K562 (cell line): Measurements from ENCODE around the gene LIX1L. TPM values are rescaled to one million over a fixed set of nuclear protein-coding genes. Genes with fewer than 3 reads are reported as not detected.

Source experiments
- ATAC-seq: fragments of 200-7000 bp; cut with Tn5 transposase; 3 replicates; pipeline ENCODE4 v1.9.1; 2020; ENCODE audit warnings: moderate library complexity
- BruUV-seq: library from RNA; stranded (reverse); fragments of 400-500 nt; replicated peaks from 2 replicates; lab custom pipeline; 2021; lab: Mats Ljungman, UMichigan
- CTCF ChIA-PET: fragments of 300-600 bp; formaldehyde crosslinking; extraction: SDS; loops from one replicate; lab custom pipeline; 2021; ENCODE audit warnings: low intra/inter-chr PET ratio; lab: Yijun Ruan, JAX
- POLR2A ChIA-PET: fragments of 300-600, 350-650 bp; sonication (Branson Sonifier 250); formaldehyde crosslinking; extraction: SDS; loops from one replicate; lab custom pipeline; 2021; ENCODE audit warnings: antibody characterized with exemption, inconsistent platforms; lab: Yijun Ruan, JAX
- DNase-seq, 4 experiments: peaks; one replicate each; pipeline versions ENCODE4 v3.0.0 to v3.0.0-alpha.2; 2011 to 2018; ENCODE audit warnings: low spot score in 3 of 4, mixed read lengths in 3 of 4; ENCODE audit errors: extremely low read depth in 1 of 4
- FAIRE-seq: peaks from 2 replicates; lab custom pipeline; 2011; peaks lifted over from hg19 to GRCh38; lab: Jason Lieb, UNC
- H2AFZ ChIP-seq: 2 replicates; pipeline ENCODE4 v1.6.0; 2011; ENCODE audit warnings: low read depth, low read length, control low read depth, inconsistent platforms
- H3K27ac ChIP-seq: fragments of 200-600 bp; 3 replicates; pipeline ENCODE4 v1.8.0; 2011; ENCODE audit warnings: low read depth, mild to moderate bottlenecking, control low read depth, inconsistent platforms, low read length, moderate library complexity, mixed read lengths; ENCODE audit errors: extremely low read depth
- H3K27me3 ChIP-seq, 2 experiments: fragments of 300-600 bp in 1 of 2; 2 replicates in 1 of 2; 3 replicates in 1 of 2; pipeline versions ENCODE4 v1.6.0 to v1.8.0; 2011; ENCODE audit warnings: inconsistent platforms in 2 of 2, low read length in 2 of 2, mild to moderate bottlenecking in 1 of 2, mixed read lengths in 1 of 2, moderate library complexity in 1 of 2; ENCODE audit not compliant: control insufficient read depth in 2 of 2, insufficient read depth in 2 of 2
- H3K36me3 ChIP-seq: fragments of 300-600 bp; 3 replicates; pipeline ENCODE4 v1.8.0; 2011; ENCODE audit warnings: mild to moderate bottlenecking, low read length, inconsistent platforms; ENCODE audit not compliant: control insufficient read depth, insufficient read depth
- H3K4me1 ChIP-seq, 2 experiments: fragments of 200-600 bp in 1 of 2; replicated peaks in 1 of 2; 2 replicates in 1 of 2; 3 replicates in 1 of 2; pipeline versions ENCODE4 v1.5.1 to v1.8.0; 2011; ENCODE audit warnings: inconsistent platforms in 2 of 2, low read length in 2 of 2, mild to moderate bottlenecking in 1 of 2, mixed read lengths in 1 of 2, moderate library complexity in 1 of 2; ENCODE audit not compliant: control insufficient read depth in 2 of 2, insufficient read depth in 2 of 2
- H3K4me2 ChIP-seq: 2 replicates; pipeline ENCODE4 v1.6.1; 2011; ENCODE audit warnings: low read length, control low read depth, inconsistent platforms, mixed read lengths; ENCODE audit not compliant: insufficient read depth
- H3K4me3 ChIP-seq: fragments of 200-600 bp; sonication (generic), shearing (Covaris generic); 2 replicates; pipeline ENCODE4 v1.5.1; 2016; ENCODE audit warnings: control low read depth, inconsistent platforms
- H3K79me2 ChIP-seq: fragments of 200-600 bp; 3 replicates; pipeline ENCODE4 v1.8.0; 2011; ENCODE audit warnings: low read length, inconsistent platforms; ENCODE audit not compliant: control insufficient read depth, insufficient read depth
- H3K9ac ChIP-seq, 2 experiments: 2 replicates each; pipeline versions ENCODE4 v1.6.0 to v1.6.1; 2011; ENCODE audit warnings: low read depth in 2 of 2, low read length in 2 of 2, control low read depth in 1 of 2, inconsistent platforms in 1 of 2, mild to moderate bottlenecking in 1 of 2, mixed read lengths in 1 of 2; ENCODE audit not compliant: insufficient read depth in 1 of 2
- H3K9me1 ChIP-seq: one replicate; pipeline ENCODE4 v1.6.0; 2011; ENCODE audit warnings: inconsistent platforms, mild to moderate bottlenecking, low read length, moderate library complexity; ENCODE audit not compliant: control insufficient read depth, insufficient read depth
- H3K9me3 ChIP-seq: replicated peaks from 2 replicates; pipeline ENCODE4 v1.5.1; 2011; ENCODE audit warnings: low read depth, low read length, inconsistent platforms; ENCODE audit not compliant: control insufficient read depth, insufficient read depth
- H4K20me1 ChIP-seq: replicated peaks from 2 replicates; pipeline ENCODE4 v1.6.1; 2011; ENCODE audit warnings: low read length, inconsistent platforms, mixed read lengths; ENCODE audit not compliant: control insufficient read depth, insufficient read depth
- ADNP ChIP-seq: fragments of 200-800 bp; sonication (Bioruptor generic); IDR thresholded peaks from 2 replicates; pipeline ENCODE4 v1.6.1; 2016; ENCODE audit warnings: missing genetic modification characterization, missing compliant biosample characterization
- FOXK1 ChIP-seq: sonication (generic); formaldehyde crosslinking; IDR thresholded peaks from 2 replicates; pipeline ENCODE4 v1.8.0; 2022; ENCODE audit warnings: missing genetic modification reagents, mild to moderate bottlenecking, borderline replicate concordance
- KDM4B ChIP-seq, 2 experiments: fragments of 450-650 bp in 1 of 2; sonication (generic) in 1 of 2; IDR thresholded peaks; 2 replicates each; pipeline ENCODE4 v1.6.1; 2016 to 2017; ENCODE audit warnings: borderline replicate concordance in 2 of 2, antibody characterized with exemption in 1 of 2, low read depth in 1 of 2, mild to moderate bottlenecking in 1 of 2
- NR2C2 ChIP-seq, 2 experiments: fragments of 200-800 bp in 1 of 2; sonication (Bioruptor generic) in 1 of 2; sonication (generic) in 1 of 2; formaldehyde crosslinking in 1 of 2; IDR thresholded peaks; 2 replicates each; pipeline versions ENCODE4 v1.6.1 to v1.8.0; 2016 to 2022; ENCODE audit warnings: mild to moderate bottlenecking in 1 of 2, missing compliant biosample characterization in 1 of 2, missing genetic modification characterization in 1 of 2, missing genetic modification reagents in 1 of 2
- SREBF2 ChIP-seq: sonication (generic); formaldehyde crosslinking; IDR thresholded peaks from 2 replicates; pipeline ENCODE4 v1.4.0; 2020; ENCODE audit warnings: mild to moderate bottlenecking, missing genetic modification reagents
- TARDBP ChIP-seq: fragments of 450-650 bp; IDR thresholded peaks from 2 replicates; pipeline ENCODE4 v1.6.1; 2016
- TCFL5 ChIP-seq: fragments of 250-450 bp; sonication (Bioruptor Pico); conservative IDR thresholded peaks from 2 replicates; pipeline ENCODE4 v1.6.1; 2021; ENCODE audit warnings: mild to moderate bottlenecking, moderate library complexity, matching md5 sums
- ZBTB49 ChIP-seq: sonication (generic); formaldehyde crosslinking; IDR thresholded peaks from 2 replicates; pipeline ENCODE4 v1.8.0; 2022; ENCODE audit warnings: missing genetic modification reagents, mild to moderate bottlenecking, borderline replicate concordance
- ZNF175 ChIP-seq: fragments of 200-800 bp; sonication (Bioruptor generic); IDR thresholded peaks from 2 replicates; pipeline ENCODE4 v1.6.1; 2016; ENCODE audit warnings: low read depth, mild to moderate bottlenecking, missing genetic modification characterization, missing compliant biosample characterization
- ZNF449 ChIP-seq: fragments of 250-450 bp; sonication (Bioruptor Pico); IDR thresholded peaks from 2 replicates; pipeline ENCODE4 v1.8.0; 2022; ENCODE audit warnings: moderate library complexity, mild to moderate bottlenecking, inconsistent platforms
- ZNF551 ChIP-seq: fragments of 250-450 bp; sonication (Bioruptor Pico); IDR thresholded peaks from 2 replicates; pipeline ENCODE4 v1.5.0; 2021; ENCODE audit warnings: mild to moderate bottlenecking, moderate library complexity
- ZSCAN32 ChIP-seq: fragments of 450-650 bp; formaldehyde crosslinking; IDR thresholded peaks from 2 replicates; pipeline ENCODE4 v1.4.0; 2020; ENCODE audit warnings: mild to moderate bottlenecking, moderate library complexity
- in situ Hi-C: fragments of 300-500 bp; cut with MboI; formaldehyde crosslinking; loops from 4 replicates; pipeline ENCODE4 v1.15.0; 2018; ENCODE audit warnings: inconsistent platforms, mixed read lengths
- intact Hi-C: fragments of 100-400 bp; cut with micrococcal nuclease; formaldehyde crosslinking; loops from 2 replicates; pipeline ENCODE4 v1.14.2; 2022
- polyA plus RNA-seq, 8 experiments: library from polyadenylated mRNA; depleted of rRNA in 4 of 8; stranded (reverse) in 5 of 8; unstranded in 3 of 8; fragments of >200 nt; fragmentation: Nextera tagmentation in 2 of 8; fragmentation: Illumina TruSeq in 1 of 8; extraction: Ambion mirVana in 2 of 8; extraction: Trizol in 1 of 8; gene quantifications; 2 replicates each; pipeline versions ENCODE4 v1.2.1 to v1.2.3, GENCODE V29; 2011 to 2014; ENCODE audit warnings: inconsistent platforms in 1 of 8, missing spikeins in 1 of 8
- total RNA-seq, 7 experiments: library from RNA; depleted of rRNA in 6 of 7; stranded (reverse); fragments of >200 nt in 6 of 7; fragmentation: Illumina TruSeq in 2 of 7; extraction: Trizol in 2 of 7; gene quantifications; 2 replicates each; pipeline versions ENCODE4 v1.2.1 to v1.2.3, GENCODE V29; 2011 to 2021; ENCODE audit warnings: low replicate concordance in 1 of 7

The LIX1L gene
- total and polyA plus RNA-seq, 9 of the 15 experiments (the other 6 are each of a cell fraction or from before 2014, with no cell fraction given) = 4.6 to 26.5 (median 12.5) TPM

DNA sequence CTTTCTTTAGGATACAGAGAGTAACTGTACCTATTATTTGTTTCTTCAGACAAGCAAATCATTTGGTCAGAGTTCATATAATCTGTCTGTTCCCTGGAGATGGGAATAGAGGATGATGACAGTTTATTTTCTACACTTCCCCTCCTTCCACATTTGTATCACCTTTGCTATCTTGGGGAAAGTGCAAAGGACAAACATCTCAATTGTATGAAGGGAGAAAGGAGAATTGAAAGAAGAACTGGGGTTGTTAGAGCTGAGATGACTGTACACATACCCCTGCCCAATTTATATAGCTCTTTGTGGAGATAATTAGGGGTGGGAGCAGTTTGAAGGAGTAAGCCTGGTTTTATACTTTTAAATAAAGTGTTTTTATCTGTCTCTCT lies 20.6 kb upstream of the LIX1L start:
- FAIRE-seq = no peak
- H3K4me2 ChIP-seq = peak overlapping the region; percentile 73
- H3K9me1 ChIP-seq = no peaks in the 10 kb centered on the region
- H3K27me3 ChIP-seq = no peaks in the 10 kb centered on the region
- ChIA-PET CTCF (interaction anchor here (1.1 to 3.8 kb wide), 3 partner anchors 29 to 54 kb away, joined by 3 to 37 read pairs (median 17); no protein-coding TSS in a partner anchor), POLR2A (interaction anchor here (0.9 to 15.5 kb wide), 7 partner anchors 13 to 54 kb away, joined by 3 to 320 read pairs (median 7); partner anchors contain the start of genes ANKRD34A, POLR3GL, RBM8A and TXNIP)
- H2AFZ ChIP-seq = peak overlapping the region; percentile 42
- no peaks in the 10 kb centered on the region for H3K9me3 ChIP-seq
- peaks cover 16% of the 10 kb centered on the region for H3K36me3 ChIP-seq
- H3K27ac ChIP-seq = peak overlapping the region; percentile 96
- intact Hi-C loops = no loop called here
- in situ Hi-C loops = no loop called here
- TSS peak; percentile 86 for BruUV-seq
- peaks cover 25% of the 10 kb centered on the region for H3K79me2 ChIP-seq
- peak overlapping the region; percentile 81 to 86; a peak in 3 of 4 replicates for H3K9ac ChIP-seq
- peaks cover 24 to 59% of the 10 kb centered on the region in 2 experiments for H3K4me1 ChIP-seq
- no peaks in the 10 kb centered on the region for H4K20me1 ChIP-seq
- no peak for ATAC-seq
- H3K4me3 ChIP-seq = no peak overlapping the region
- no peak for DNase-seq
- TF ChIP-seq ZNF175 = 0 out of 2 replicates have a peak, but pooled peaks have one; percentile 22
- TF ChIP-seq NR2C2 (CRISPR knock-in tag; IDR thresholded peaks at IDR 0.05) = no peak
- no peak for TF ChIP-seq NR2C2 (tag; IDR thresholded peaks at IDR 0.05)
- 0 out of 2 replicates have a peak, but pooled peaks have one; percentile 14 for TF ChIP-seq ADNP (tag)
- no peak for TF ChIP-seq ZNF551 (CRISPR knock-in tag)
- TF ChIP-seq FOXK1 (CRISPR knock-in tag) = no peak
- TF ChIP-seq TARDBP = no peak
- no peak for TF ChIP-seq ZNF449
- 0 out of 2 replicates have a peak, but pooled peaks have one; percentile 83 for TF ChIP-seq SREBF2 (CRISPR knock-in tag)
- no peak for TF ChIP-seq ZBTB49 (CRISPR knock-in tag)
- no peak for TF ChIP-seq ZSCAN32 (CRISPR knock-in tag)
- TF ChIP-seq TCFL5 (CRISPR knock-in tag) = no peak
- no peak for TF ChIP-seq KDM4B (IDR thresholded peaks at IDR 0.05; ENCODE audit: borderline replicate concordance in 2 of 2, low read depth in 1 of 2)
